Stimulated activated CD4-positive, alpha-beta T cell treated with anti-CD3 and anti-CD28 coated beads, TNF-alpha, amount 100 ng/mL, for 48 hours (primary cell): ENCODE data around the gene CELA3A.
"Not testable (repeated sequence)": the region's sequence is repeated elsewhere in the genome, so short reads cannot be mapped to it uniquely, and the experiment has no call there.

Experiments
- DNase-seq, 3 donors: peaks; one replicate each; pipeline ENCODE4 v3.0.0-alpha.2; 2020; ENCODE audit warnings: low read depth in 3 of 3

Gene CELA3A

GRCh38 chr1:22018583-22019559 is 17.4 kb downstream of the CELA3A start:
- peak; percentile 47 to 62 (median 56) for DNase-seq

GRCh38 chr1:22021061-22021460 is 19.6 kb downstream of the CELA3A start:
- no peak for DNase-seq

- peak in 2 of 3 donors; percentile 63 to 73 for DNase-seq
Measured at GRCh38 chr1:22024485-22025367, 23.3 kb downstream of the CELA3A start.

- DNase-seq, result peak; percentile 77 to 86 (median 85)
Measured at GRCh38 chr1:22025368-22026155, 24.1 kb downstream of the CELA3A start.

GRCh38 chr1:22026924-22027289 is 25.4 kb downstream of the CELA3A start:
- DNase-seq, result no peak

GRCh38 chr1:22030057-22030456 is 28.6 kb downstream of the CELA3A start:
- no peak for DNase-seq

- no peak for DNase-seq
Measured at GRCh38 chr1:22030473-22030872, 29.0 kb downstream of the CELA3A start.

- no peak for DNase-seq
Measured at GRCh38 chr1:22031214-22031962, 29.9 kb downstream of the CELA3A start.

- DNase-seq, result not testable (repeated sequence)
Measured at GRCh38 chr1:22034834-22035233, 33.4 kb downstream of the CELA3A start.

GRCh38 chr1:22037520-22037919 is 36.1 kb downstream of the CELA3A start:
- no peak for DNase-seq

GRCh38 chr1:22038036-22038435 is 36.6 kb downstream of the CELA3A start:
- DNase-seq, result no peak

GRCh38 chr1:22039594-22040285 is 38.3 kb downstream of the CELA3A start:
- DNase-seq, result peak; percentile 69 to 85 (median 80)

GRCh38 chr1:22040286-22040623 is 38.8 kb downstream of the CELA3A start:
- no peak for DNase-seq

- DNase-seq, result no peak
Measured at GRCh38 chr1:22041505-22041904, 40.0 kb downstream of the CELA3A start.

GRCh38 chr1:22043198-22043769 is 41.8 kb downstream of the CELA3A start:
- DNase-seq, result no peak

GRCh38 chr1:22044690-22045420 is 43.4 kb downstream of the CELA3A start:
- DNase-seq, result no peak

GRCh38 chr1:22045604-22046228 is 44.3 kb downstream of the CELA3A start:
- DNase-seq, result no peak

GRCh38 chr1:22048351-22049192 is 47.1 kb downstream of the CELA3A start:
- peak in 1 of 3 donors; percentile 47 for DNase-seq
